Keratinocyte (primary cell): ENCODE measurements around the gene CD8B. TPM values are rescaled to one million over a fixed set of nuclear protein-coding genes. Genes with fewer than 3 reads are reported as not detected.

ENCODE experiments used
- DNase-seq: peaks from one replicate; pipeline ENCODE4 v3.0.0-alpha.2; 2011; ENCODE audit warnings: low read depth, missing footprints, low spot score
- FAIRE-seq: peaks from 2 replicates; lab custom pipeline; 2011; peaks lifted over from hg19 to GRCh38; lab: Jason Lieb, UNC
- H2AFZ ChIP-seq: 2 replicates; pipeline ENCODE4 v1.6.0; 2012; ENCODE audit warnings: low read length, control low read depth, inconsistent platforms; ENCODE audit not compliant: control insufficient read depth
- H3K27ac ChIP-seq: 2 replicates; pipeline ENCODE4 v1.5.1; 2011; ENCODE audit warnings: low read length; ENCODE audit not compliant: control insufficient read depth, insufficient read depth
- H3K27me3 ChIP-seq: 3 replicates; pipeline ENCODE4 v1.6.0; 2011; ENCODE audit warnings: low read length; ENCODE audit not compliant: control insufficient read depth, insufficient read depth; ENCODE audit errors: extremely low read depth
- H3K36me3 ChIP-seq, 2 experiments: 2 replicates in 1 of 2; 3 replicates in 1 of 2; pipeline ENCODE4 v1.5.1; 2011; ENCODE audit warnings: low read length in 2 of 2, mild to moderate bottlenecking in 1 of 2; ENCODE audit not compliant: control insufficient read depth in 2 of 2, insufficient read depth in 2 of 2; ENCODE audit errors: extremely low read depth in 1 of 2
- H3K4me1 ChIP-seq: 3 replicates; pipeline ENCODE4 v1.5.1; 2011; ENCODE audit warnings: low read length; ENCODE audit not compliant: control insufficient read depth, insufficient read depth; ENCODE audit errors: extremely low read depth
- H3K4me2 ChIP-seq: 3 replicates; pipeline ENCODE4 v1.6.0; 2011; ENCODE audit warnings: low read depth, low read length; ENCODE audit not compliant: control insufficient read depth, insufficient read depth; ENCODE audit errors: extremely low read depth
- H3K4me3 ChIP-seq, 3 experiments: fragments of 200-600 bp in 1 of 3; sonication (generic) in 1 of 3; 2 replicates in 2 of 3; 3 replicates in 1 of 3; pipeline ENCODE4 v1.5.1; 2011 to 2016; ENCODE audit warnings: low read length in 3 of 3, mild to moderate bottlenecking in 3 of 3, control low read depth in 2 of 3, inconsistent platforms in 1 of 3, low read depth in 1 of 3, mixed read lengths in 1 of 3, mixed run types in 1 of 3, moderate library complexity in 1 of 3; ENCODE audit not compliant: control insufficient read depth in 2 of 3, insufficient read depth in 2 of 3; ENCODE audit errors: extremely low read depth in 1 of 3
- H3K79me2 ChIP-seq: 2 replicates; pipeline ENCODE4 v1.6.0; 2012; ENCODE audit warnings: low read length; ENCODE audit not compliant: control insufficient read depth, insufficient read depth
- H3K9ac ChIP-seq: 3 replicates; pipeline ENCODE4 v1.6.0; 2011; ENCODE audit warnings: low read length; ENCODE audit not compliant: control insufficient read depth, insufficient read depth; ENCODE audit errors: extremely low read depth
- H3K9me1 ChIP-seq: 3 replicates; pipeline ENCODE4 v1.6.0; 2011; ENCODE audit warnings: low read length; ENCODE audit not compliant: control insufficient read depth, insufficient read depth; ENCODE audit errors: extremely low read depth
- H3K9me3 ChIP-seq: 2 replicates; pipeline ENCODE4 v1.5.1; 2012; ENCODE audit warnings: low read depth, low read length; ENCODE audit not compliant: control insufficient read depth
- H4K20me1 ChIP-seq: 3 replicates; pipeline ENCODE4 v1.6.0; 2011; ENCODE audit warnings: low read length; ENCODE audit not compliant: control insufficient read depth, insufficient read depth; ENCODE audit errors: extremely low read depth
- CTCF ChIP-seq, 3 experiments: IDR thresholded peaks in 1 of 3; conservative IDR thresholded peaks in 1 of 3; optimal IDR thresholded peaks in 1 of 3; 2 replicates in 2 of 3; 3 replicates in 1 of 3; pipeline versions ENCODE3 to v1.5.1; 2011; ENCODE audit warnings: low read length in 3 of 3, mild to moderate bottlenecking in 3 of 3, moderate library complexity in 2 of 3, control low read depth in 1 of 3, inconsistent platforms in 1 of 3; ENCODE audit not compliant: insufficient read depth in 2 of 3; ENCODE audit errors: extremely low read depth in 1 of 3
- EZH2 ChIP-seq: IDR thresholded peaks from one replicate; pipeline ENCODE4 v1.6.1; 2012; ENCODE audit warnings: inconsistent platforms, mild to moderate bottlenecking, low read length, moderate library complexity
- dilution Hi-C: fragments of 300-500 bp; cut with MboI; formaldehyde crosslinking; loops from one replicate; pipeline ENCODE4 v1.7.0; 2020; ENCODE audit warnings: low sequenced_read_pairs; ENCODE audit not compliant: extremely low pct_ligation_motif_present
- polyA plus RNA-seq, 5 experiments: library from polyadenylated mRNA; depleted of rRNA in 3 of 5; stranded (reverse) in 3 of 5; stranded (forward) in 1 of 5; unstranded in 1 of 5; fragments of >200 nt; gene quantifications; 1 replicate in 1 of 5; 2 replicates in 3 of 5; 3 replicates in 1 of 5; pipeline versions ENCODE4 v1.2.1 to v1.2.3, GENCODE V29; 2011 to 2012; ENCODE audit warnings: missing spikeins in 2 of 5, low read depth in 1 of 5, low replicate concordance in 1 of 5

CD8B gene
- polyA plus RNA-seq, 1 donor (not counting 4 experiments of a cell fraction or from before 2014, with no cell fraction given): not detected

DNA sequence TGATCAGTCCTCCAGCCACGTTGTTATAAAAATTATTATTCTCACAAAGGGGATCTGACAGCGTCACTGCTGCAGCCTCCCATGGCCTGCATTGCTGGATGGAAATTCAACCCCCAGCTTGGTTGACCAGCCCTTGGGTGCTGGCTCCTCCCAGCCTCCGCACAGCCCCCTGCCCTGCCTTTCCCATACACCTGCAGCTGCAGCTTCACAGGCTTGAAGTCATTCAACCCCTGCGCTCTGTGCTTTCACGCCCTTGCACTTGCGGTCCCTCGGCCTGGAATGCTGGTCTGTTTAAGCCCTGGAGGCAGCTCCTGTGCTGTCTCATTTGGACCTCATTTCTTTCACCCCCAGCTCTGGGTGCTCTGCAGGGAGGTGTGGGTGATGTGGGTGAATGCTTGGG lies 70.1 kb downstream of the CD8B start:
- no peak for DNase-seq
- H3K27ac ChIP-seq: no peak overlapping the region
- no peak overlapping the region for H3K4me3 ChIP-seq
- no peak overlapping the region for H2AFZ ChIP-seq
- FAIRE-seq: no peak
- no peaks in the 10 kb centered on the region for H3K36me3 ChIP-seq
- no peaks in the 10 kb centered on the region for H3K4me1 ChIP-seq
- TF ChIP-seq EZH2 (no peak), CTCF (optimal IDR thresholded peaks at IDR 0.05 in 1 of 3, IDR thresholded peaks at IDR 0.05 in 1 of 3, conservative IDR thresholded peaks at IDR 0.05 in 1 of 3; ENCODE audit: extremely low read depth in 1 of 3, insufficient read depth in 2 of 3, low read length in 3 of 3) (no peak)
- peaks cover 55% of the 10 kb centered on the region for H3K27me3 ChIP-seq
- no peaks in the 10 kb centered on the region for H3K79me2 ChIP-seq
- H3K9ac ChIP-seq: no peak overlapping the region
- H3K4me2 ChIP-seq: no peak overlapping the region
- dilution Hi-C loops: no loop called here
- peaks cover under 1% of the 10 kb centered on the region for H3K9me3 ChIP-seq
- H4K20me1 ChIP-seq: peaks cover 2% of the 10 kb centered on the region
- H3K9me1 ChIP-seq: no peaks in the 10 kb centered on the region

DNA sequence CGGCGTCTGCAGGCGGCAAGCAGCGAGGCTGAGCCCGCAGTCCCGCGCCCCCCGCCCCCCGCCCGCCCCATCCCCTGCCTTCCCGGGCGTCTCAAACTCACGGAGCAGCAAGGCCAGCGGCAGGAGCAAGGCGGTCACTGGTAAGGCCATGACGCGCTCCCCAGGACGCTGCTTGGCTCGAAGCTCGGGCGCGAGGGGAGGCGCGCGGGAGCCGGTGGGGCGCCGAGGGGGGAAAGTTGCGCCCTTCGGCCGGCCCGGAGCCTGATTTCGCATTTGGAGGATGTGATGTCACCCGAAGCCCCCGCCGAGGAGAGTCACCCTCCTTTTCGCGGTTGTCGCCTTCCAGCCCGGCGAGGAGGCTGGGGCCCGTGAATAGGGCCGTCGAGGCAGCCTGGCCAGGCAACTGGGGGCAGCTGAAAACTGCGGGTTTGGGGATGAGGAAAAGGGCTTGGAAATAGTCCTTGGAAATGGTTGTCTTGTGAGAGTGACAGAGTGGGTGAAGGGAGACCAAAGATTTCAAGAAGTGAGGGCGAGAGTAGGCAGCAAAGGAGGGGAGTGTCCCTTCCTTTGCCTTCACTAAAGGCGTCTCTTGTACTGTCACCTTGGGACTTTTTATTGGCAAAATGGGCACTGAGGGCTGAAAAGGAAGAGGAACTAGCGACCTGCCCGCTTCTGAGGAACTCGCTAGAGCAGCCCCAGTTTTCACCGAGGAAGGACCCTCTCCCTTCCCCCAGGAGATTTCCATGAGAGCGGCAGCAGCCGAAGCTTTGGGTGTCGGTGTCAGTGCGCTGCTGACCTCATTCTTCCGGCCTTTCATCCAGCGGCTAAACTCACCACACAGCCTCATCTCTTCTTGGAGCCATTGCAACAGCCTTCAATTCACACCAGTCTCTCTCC lies 70.8 kb downstream of the CD8B start, which contains the start of gene CD8A:
TSS of gene CD8A (minus strand) at position 238 of the 897 bp plus-strand sequence. CDS start at position 150, 88 bp downstream.
- FAIRE-seq (no peak), DNase-seq (no peak)
- no peaks in the 10 kb centered on the region for H3K9me1 ChIP-seq
- peaks cover 2% of the 10 kb centered on the region for H4K20me1 ChIP-seq
- no peaks in the 10 kb centered on the region for H3K9me3 ChIP-seq
- peaks cover 56% of the 10 kb centered on the region for H3K27me3 ChIP-seq
- no peaks in the 10 kb centered on the region for H3K4me1 ChIP-seq
- H3K36me3 ChIP-seq: no peaks in the 10 kb centered on the region
- peak within 1 kb of the TSS in 1 of 3 experiments; percentile 34 for H3K4me3 ChIP-seq
- no peaks in the 10 kb centered on the region for H3K79me2 ChIP-seq
- H2AFZ ChIP-seq: peak within 1 kb of the TSS; percentile 27
- H3K4me2 ChIP-seq: peak within 1 kb of the TSS; percentile 51
- dilution Hi-C loops: no loop called here
- no peak within 1 kb of the TSS for H3K9ac ChIP-seq
- no peak within 1 kb of the TSS for H3K27ac ChIP-seq
- no peak for TF ChIP-seq CTCF (optimal IDR thresholded peaks at IDR 0.05 in 1 of 3, IDR thresholded peaks at IDR 0.05 in 1 of 3, conservative IDR thresholded peaks at IDR 0.05 in 1 of 3; ENCODE audit: extremely low read depth in 1 of 3, insufficient read depth in 2 of 3, low read length in 3 of 3)
- peak; percentile 97 for TF ChIP-seq EZH2
